GM12878 (cell line): ENCODE measurements around the gene CAPNS2.

Source experiments
- BCL11A ChIP-seq: IDR thresholded peaks from 2 replicates; pipeline ENCODE4 v1.6.1; 2011; ENCODE audit warnings: low read depth, low read length
- CTCF ChIP-seq, 3 experiments: IDR thresholded peaks in 2 of 3; conservative IDR thresholded peaks in 1 of 3; 2 replicates each; pipeline ENCODE4 v1.5.1; 2011; ENCODE audit warnings: low read depth in 3 of 3, low read length in 3 of 3, mild to moderate bottlenecking in 3 of 3, control low read depth in 2 of 3, moderate library complexity in 2 of 3, inconsistent platforms in 1 of 3, mixed read lengths in 1 of 3; ENCODE audit not compliant: control insufficient read depth in 2 of 3, insufficient read depth in 1 of 3; ENCODE audit errors: extremely low read depth in 1 of 3
- ELK1 ChIP-seq: IDR thresholded peaks from 2 replicates; pipeline ENCODE4 v1.6.1; 2012; ENCODE audit warnings: low read depth, low read length, improper control_type of control experiment
- EZH2 ChIP-seq: IDR thresholded peaks from 2 replicates; pipeline ENCODE4 v1.6.1; 2012; ENCODE audit warnings: low read depth, mild to moderate bottlenecking, control low read depth, inconsistent platforms, low read length, borderline replicate concordance; ENCODE audit not compliant: control insufficient read depth
- MEF2A ChIP-seq: IDR thresholded peaks from 2 replicates; pipeline ENCODE4 v1.6.1; 2011; ENCODE audit warnings: low read depth, mild to moderate bottlenecking, low read length, moderate library complexity; ENCODE audit not compliant: insufficient read depth
- REST ChIP-seq: IDR thresholded peaks from 2 replicates; pipeline ENCODE4 v1.6.1; 2012; ENCODE audit warnings: mild to moderate bottlenecking, low read depth, low read length
- SIN3A ChIP-seq: IDR thresholded peaks from 2 replicates; pipeline ENCODE4 v1.6.1; 2012; ENCODE audit warnings: low read depth, low read length, improper control_type of control experiment
- YY1 ChIP-seq: IDR thresholded peaks from 2 replicates; pipeline ENCODE4 v1.6.1; 2011; ENCODE audit warnings: low read depth, mild to moderate bottlenecking, low read length

GRCh38 chr16:55574811-55575210, 8.3 kb downstream of the CAPNS2 start:
- TF ChIP-seq CTCF (IDR thresholded peaks at IDR 0.05 in 2 of 3, conservative IDR thresholded peaks at IDR 0.05 in 1 of 3; ENCODE audit: control insufficient read depth in 2 of 3, extremely low read depth in 1 of 3, insufficient read depth in 1 of 3, low read depth in 3 of 3, low read length in 3 of 3) = no peak
- TF ChIP-seq ELK1 = no peak
- no peak for TF ChIP-seq SIN3A
- no peak for TF ChIP-seq MEF2A
- no peak for TF ChIP-seq YY1
- TF ChIP-seq BCL11A = no peak
- no peak for TF ChIP-seq EZH2
- TF ChIP-seq REST = no peak
